Femur (tissue), 1 donor: Measurements from ENCODE around the gene UBA1.
"Not testable (repeated sequence)": the region's sequence is repeated elsewhere in the genome, so short reads cannot be mapped to it uniquely, and the experiment has no call there.

Source experiments
- DNase-seq: peaks from one replicate; pipeline ENCODE4 v3.0.0-alpha.2; 2017

Gene UBA1

GRCh38 chrX:47232803-47233332, 39.2 kb downstream of the UBA1 start, which contains the start of gene USP11:
TSS of gene USP11 (plus strand) at chrX:47233009. CDS start at chrX:47233044, 35 bp downstream.
- peak; percentile 86 for DNase-seq

- peak; percentile 96 for DNase-seq
Measured at GRCh38 chrX:47233333-47234113, 39.9 kb downstream of the UBA1 start.

- no peak for DNase-seq
Measured at GRCh38 chrX:47234583-47234982, 41.0 kb downstream of the UBA1 start.

- no peak for DNase-seq
Measured at GRCh38 chrX:47235691-47236103, 42.1 kb downstream of the UBA1 start.

GRCh38 chrX:47239199-47239598, 45.6 kb downstream of the UBA1 start:
- DNase-seq, result no peak

- DNase-seq, result no peak
Measured at GRCh38 chrX:47239898-47240545, 46.4 kb downstream of the UBA1 start.

- DNase-seq, result no peak
Measured at GRCh38 chrX:47240619-47241018, 47.0 kb downstream of the UBA1 start.

GRCh38 chrX:47241201-47242011, 47.8 kb downstream of the UBA1 start:
- no peak for DNase-seq

- DNase-seq, result no peak
Measured at GRCh38 chrX:47242321-47242720, 48.7 kb downstream of the UBA1 start.

- DNase-seq, result no peak
Measured at GRCh38 chrX:47243351-47243750, 49.7 kb downstream of the UBA1 start.

GRCh38 chrX:47244676-47245075, 51.0 kb downstream of the UBA1 start:
- DNase-seq, result no peak

GRCh38 chrX:47245156-47245555, 51.5 kb downstream of the UBA1 start:
- no peak for DNase-seq

GRCh38 chrX:47247206-47247998, 53.8 kb downstream of the UBA1 start:
- no peak for DNase-seq

GRCh38 chrX:47247999-47248320, 54.3 kb downstream of the UBA1 start:
- DNase-seq, result no peak

GRCh38 chrX:47248576-47248975, 54.9 kb downstream of the UBA1 start:
- DNase-seq, result no peak

GRCh38 chrX:47250017-47250347, 56.4 kb downstream of the UBA1 start:
- DNase-seq, result no peak

GRCh38 chrX:47257620-47258019, 64.0 kb downstream of the UBA1 start:
- not testable (repeated sequence) for DNase-seq
